ENCODE data around the gene SLC30A10.

SLC30A10 gene

DNA sequence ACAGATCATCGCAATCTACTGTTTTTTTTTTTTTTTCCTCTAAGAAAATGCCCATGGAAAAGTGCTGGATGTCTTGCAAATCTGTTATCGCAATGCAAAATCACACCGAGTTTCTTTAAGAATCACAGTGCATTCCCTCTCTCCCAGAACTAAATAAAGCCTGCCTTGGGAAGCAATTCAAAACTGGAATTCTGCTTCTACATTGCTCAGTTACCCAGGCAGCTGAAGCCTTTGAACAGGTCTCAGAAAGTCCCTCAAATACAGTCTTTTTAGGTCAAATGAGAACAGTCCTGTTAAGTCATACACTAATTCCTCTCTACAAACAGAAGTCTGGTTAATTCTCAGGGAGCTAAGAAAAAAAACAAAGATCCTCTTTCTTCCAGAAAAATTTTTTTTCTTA lies 46.3 kb downstream of the SLC30A10 start:
- no peak overlapping the region for H2BK5ac ChIP-seq (ENCODE audit: low read length)
- no peak overlapping the region for H4K91ac ChIP-seq (ENCODE audit: low read depth, low read length, poor library complexity)
- WGBS, 2 donors (ENCODE audit: extremely low coverage in 2 of 2, insufficient read length in 2 of 2, insufficient replicate concordance in 1 of 2) = no CpG with 5 or more reads among the region's 3 CpGs
- H2BK15ac ChIP-seq (ENCODE audit: low read length) = no peak overlapping the region
- no peak overlapping the region for H2AFZ ChIP-seq (ENCODE audit: low read length)
- no peak overlapping the region for H2AK5ac ChIP-seq (ENCODE audit: low read depth, low read length)
- H3K18ac ChIP-seq (ENCODE audit: low read length) = no peak overlapping the region
- H3K9me3 ChIP-seq (replicated peaks in 1 of 2; ENCODE audit: control insufficient read depth in 2 of 2, insufficient read depth in 1 of 2, low read depth in 1 of 2, low read length in 2 of 2) = no peaks in the 10 kb centered on the region
- H3K9ac ChIP-seq (ENCODE audit: low read depth, low read length, poor library complexity) = no peak overlapping the region
- H3K14ac ChIP-seq (ENCODE audit: low read length) = no peak overlapping the region
- H3K23ac ChIP-seq (ENCODE audit: low read depth, low read length, poor library complexity) = no peak overlapping the region
- no peak overlapping the region for H3K27ac ChIP-seq (replicated peaks; ENCODE audit: low read length)
- no peak for DNase-seq (ENCODE audit: low spot score)
- H3K4me3 ChIP-seq (ENCODE audit: low read length in 2 of 2) = no peak overlapping the region
- no peaks in the 10 kb centered on the region for H3K36me3 ChIP-seq (replicated peaks in 1 of 2; ENCODE audit: control insufficient read depth in 2 of 2, insufficient read depth in 2 of 2, low read length in 2 of 2)
- H2BK120ac ChIP-seq (ENCODE audit: low read depth, low read length) = no peak overlapping the region
- H2BK12ac ChIP-seq (ENCODE audit: low read length) = no peak overlapping the region
- H3K4me1 ChIP-seq (ENCODE audit: control insufficient read depth in 2 of 2, insufficient read depth in 1 of 2, low read depth in 1 of 2, low read length in 2 of 2) = peaks cover 0 to 4% of the 10 kb centered on the region in 2 donors
- H3K27me3 ChIP-seq (ENCODE audit: control insufficient read depth in 3 of 3, insufficient read depth in 3 of 3, low read depth in 1 of 3, low read length in 3 of 3) = no peaks in the 10 kb centered on the region
- H3K4ac ChIP-seq (ENCODE audit: low read length) = no peak overlapping the region
- H3K79me1 ChIP-seq (ENCODE audit: low read depth, low read length) = no peaks in the 10 kb centered on the region
- no peak overlapping the region for H4K8ac ChIP-seq (ENCODE audit: low read depth, low read length)
- no peak overlapping the region for H3K4me2 ChIP-seq (ENCODE audit: insufficient read depth, low read length, poor library complexity, severe bottlenecking)

DNA sequence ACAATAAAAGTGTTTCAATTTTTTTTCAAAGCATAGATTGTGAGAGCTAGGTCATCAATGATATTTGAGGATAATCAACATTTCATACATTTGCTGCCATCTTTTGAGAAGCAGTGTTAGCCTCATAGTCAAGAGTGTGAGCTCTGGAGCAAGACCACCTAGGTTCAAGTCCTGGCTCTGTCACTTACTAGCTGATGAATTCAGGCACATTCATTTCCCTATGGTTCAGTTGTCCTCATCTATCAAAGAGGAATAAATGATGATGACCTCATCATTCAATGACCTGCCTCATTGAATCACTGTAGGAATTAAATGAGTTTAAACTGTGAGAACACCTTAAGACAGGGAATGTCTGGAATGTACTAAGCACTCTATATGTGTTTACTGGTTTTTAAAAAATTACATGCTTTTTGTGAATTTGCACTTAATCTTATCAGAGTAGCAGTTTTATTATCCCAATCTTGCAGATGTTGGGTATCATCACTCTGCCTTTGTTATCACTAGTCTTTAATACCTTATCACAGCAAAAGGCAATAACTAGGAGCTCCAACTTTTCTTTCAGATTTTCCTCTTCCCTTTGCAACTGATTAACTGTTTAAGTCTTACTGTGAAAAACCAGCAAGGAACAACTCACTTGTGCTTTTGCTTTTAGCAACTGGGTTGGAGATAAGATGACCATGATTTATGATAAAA lies 47.4 kb downstream of the SLC30A10 start:
- Histone ChIP-seq H2BK12ac (ENCODE audit: low read length) (no peak overlapping the region), H3K4me1 (ENCODE audit: control insufficient read depth in 2 of 2, insufficient read depth in 1 of 2, low read depth in 1 of 2, low read length in 2 of 2) (peaks cover 0 to 4% of the 10 kb centered on the region in 2 donors), H3K9me3 (replicated peaks in 1 of 2; ENCODE audit: control insufficient read depth in 2 of 2, insufficient read depth in 1 of 2, low read depth in 1 of 2, low read length in 2 of 2) (no peaks in the 10 kb centered on the region), H2AFZ (ENCODE audit: low read length) (no peak overlapping the region), H2BK15ac (ENCODE audit: low read length) (no peak overlapping the region), H3K18ac (ENCODE audit: low read length) (no peak overlapping the region), H3K4me3 (ENCODE audit: low read length in 2 of 2) (no peak overlapping the region), H3K4ac (ENCODE audit: low read length) (no peak overlapping the region), H2BK120ac (ENCODE audit: low read depth, low read length) (no peak overlapping the region), H3K27ac (replicated peaks; ENCODE audit: low read length) (no peak overlapping the region), H3K36me3 (replicated peaks in 1 of 2; ENCODE audit: control insufficient read depth in 2 of 2, insufficient read depth in 2 of 2, low read length in 2 of 2) (no peaks in the 10 kb centered on the region), H3K9ac (ENCODE audit: low read depth, low read length, poor library complexity) (no peak overlapping the region), H3K14ac (ENCODE audit: low read length) (no peak overlapping the region), H3K27me3 (ENCODE audit: control insufficient read depth in 3 of 3, insufficient read depth in 3 of 3, low read depth in 1 of 3, low read length in 3 of 3) (no peaks in the 10 kb centered on the region), H2AK5ac (ENCODE audit: low read depth, low read length) (no peak overlapping the region), H2BK5ac (ENCODE audit: low read length) (no peak overlapping the region), H3K23ac (ENCODE audit: low read depth, low read length, poor library complexity) (no peak overlapping the region), H4K91ac (ENCODE audit: low read depth, low read length, poor library complexity) (no peak overlapping the region), H4K8ac (ENCODE audit: low read depth, low read length) (no peak overlapping the region), H3K4me2 (ENCODE audit: insufficient read depth, low read length, poor library complexity, severe bottlenecking) (no peak overlapping the region), H3K79me1 (ENCODE audit: low read depth, low read length) (no peaks in the 10 kb centered on the region)
- DNase-seq (ENCODE audit: low spot score) = no peak

DNA sequence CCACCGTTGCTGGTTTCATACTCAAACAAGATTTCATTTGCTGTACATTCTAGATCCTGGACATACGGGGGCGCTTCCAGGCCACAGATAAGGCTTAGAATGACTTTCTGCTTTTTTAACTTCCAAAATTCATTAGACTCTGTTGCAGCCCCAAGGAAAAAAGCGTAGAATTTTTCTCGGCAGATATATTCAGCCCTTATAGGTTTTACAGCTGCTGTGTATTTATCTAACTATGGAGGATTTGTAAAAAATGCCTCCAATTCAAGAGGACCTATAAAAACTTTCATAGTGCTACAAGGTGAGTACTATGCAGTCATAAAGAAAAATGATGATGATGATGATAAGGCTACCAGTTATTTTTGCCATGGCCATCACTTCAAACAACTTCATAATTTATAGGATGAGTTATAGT lies 51.6 kb downstream of the SLC30A10 start:
- Histone ChIP-seq H3K79me1 (ENCODE audit: low read depth, low read length) (no peaks in the 10 kb centered on the region), H3K9me3 (replicated peaks in 1 of 2; ENCODE audit: control insufficient read depth in 2 of 2, insufficient read depth in 1 of 2, low read depth in 1 of 2, low read length in 2 of 2) (no peaks in the 10 kb centered on the region), H3K4ac (ENCODE audit: low read length) (no peak overlapping the region), H2AFZ (ENCODE audit: low read length) (no peak overlapping the region), H2BK5ac (ENCODE audit: low read length) (no peak overlapping the region), H3K18ac (ENCODE audit: low read length) (no peak overlapping the region), H2BK15ac (ENCODE audit: low read length) (no peak overlapping the region), H4K8ac (ENCODE audit: low read depth, low read length) (no peak overlapping the region), H3K23ac (ENCODE audit: low read depth, low read length, poor library complexity) (no peak overlapping the region), H3K4me2 (ENCODE audit: insufficient read depth, low read length, poor library complexity, severe bottlenecking) (no peak overlapping the region), H2BK12ac (ENCODE audit: low read length) (no peak overlapping the region), H2BK120ac (ENCODE audit: low read depth, low read length) (no peak overlapping the region), H3K4me3 (ENCODE audit: low read length in 2 of 2) (no peak overlapping the region), H3K9ac (ENCODE audit: low read depth, low read length, poor library complexity) (no peak overlapping the region), H2AK5ac (ENCODE audit: low read depth, low read length) (no peak overlapping the region), H4K91ac (ENCODE audit: low read depth, low read length, poor library complexity) (no peak overlapping the region), H3K4me1 (ENCODE audit: control insufficient read depth in 2 of 2, insufficient read depth in 1 of 2, low read depth in 1 of 2, low read length in 2 of 2) (peaks cover 0 to 5% of the 10 kb centered on the region in 2 donors), H3K36me3 (replicated peaks in 1 of 2; ENCODE audit: control insufficient read depth in 2 of 2, insufficient read depth in 2 of 2, low read length in 2 of 2) (no peaks in the 10 kb centered on the region), H3K27ac (replicated peaks; ENCODE audit: low read length) (no peak overlapping the region), H3K14ac (ENCODE audit: low read length) (no peak overlapping the region), H3K27me3 (ENCODE audit: control insufficient read depth in 3 of 3, insufficient read depth in 3 of 3, low read depth in 1 of 3, low read length in 3 of 3) (no peaks in the 10 kb centered on the region)
- no peak for DNase-seq (ENCODE audit: low spot score)
- WGBS, 2 donors (ENCODE audit: extremely low coverage in 2 of 2, insufficient read length in 2 of 2, insufficient replicate concordance in 1 of 2) = no CpG with 5 or more reads among the region's 5 CpGs

DNA sequence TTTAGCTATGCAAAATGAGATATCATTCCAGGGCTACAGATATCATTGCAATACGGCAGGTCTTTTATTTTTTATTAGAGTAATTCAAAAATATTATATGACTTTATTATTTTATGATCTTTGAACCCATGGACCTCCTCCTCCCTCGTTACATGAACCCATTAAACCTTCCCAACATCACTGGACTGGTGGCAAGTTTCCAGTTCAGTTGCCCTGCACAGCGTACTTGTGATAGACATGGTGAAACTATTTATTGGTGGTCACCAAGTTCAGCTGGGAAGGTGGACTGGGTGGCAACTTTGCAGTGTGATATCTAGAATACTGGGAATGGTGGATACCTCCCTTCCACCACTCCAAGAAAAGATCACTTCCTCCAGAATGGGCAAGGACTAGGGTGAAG lies 52.5 kb downstream of the SLC30A10 start:
- Histone ChIP-seq H3K4ac (ENCODE audit: low read length) (no peak overlapping the region), H4K91ac (ENCODE audit: low read depth, low read length, poor library complexity) (no peak overlapping the region)

More for the DNA sequence above, 52.5 kb downstream of the SLC30A10 start:
- H3K4me1 ChIP-seq (ENCODE audit: control insufficient read depth in 2 of 2, insufficient read depth in 1 of 2, low read depth in 1 of 2, low read length in 2 of 2) = peaks cover 0 to 5% of the 10 kb centered on the region in 2 donors
- H3K9me3 ChIP-seq (replicated peaks in 1 of 2; ENCODE audit: control insufficient read depth in 2 of 2, insufficient read depth in 1 of 2, low read depth in 1 of 2, low read length in 2 of 2) = no peaks in the 10 kb centered on the region
- no peak overlapping the region for H2BK5ac ChIP-seq (ENCODE audit: low read length)
- no peak overlapping the region for H3K27ac ChIP-seq (replicated peaks; ENCODE audit: low read length)
- H2BK120ac ChIP-seq (ENCODE audit: low read depth, low read length) = no peak overlapping the region
- H3K14ac ChIP-seq (ENCODE audit: low read length) = no peak overlapping the region
- H2AFZ ChIP-seq (ENCODE audit: low read length) = no peak overlapping the region
- H3K4me3 ChIP-seq (ENCODE audit: low read length in 2 of 2) = no peak overlapping the region
- no peak overlapping the region for H3K23ac ChIP-seq (ENCODE audit: low read depth, low read length, poor library complexity)
- H3K36me3 ChIP-seq (replicated peaks in 1 of 2; ENCODE audit: control insufficient read depth in 2 of 2, insufficient read depth in 2 of 2, low read length in 2 of 2) = no peaks in the 10 kb centered on the region
- no peaks in the 10 kb centered on the region for H3K79me1 ChIP-seq (ENCODE audit: low read depth, low read length)
- no peak overlapping the region for H3K18ac ChIP-seq (ENCODE audit: low read length)
- DNase-seq (ENCODE audit: low spot score) = no peak
- no peak overlapping the region for H3K9ac ChIP-seq (ENCODE audit: low read depth, low read length, poor library complexity)
- H4K8ac ChIP-seq (ENCODE audit: low read depth, low read length) = no peak overlapping the region
- no peak overlapping the region for H2AK5ac ChIP-seq (ENCODE audit: low read depth, low read length)
- H3K27me3 ChIP-seq (ENCODE audit: control insufficient read depth in 3 of 3, insufficient read depth in 3 of 3, low read depth in 1 of 3, low read length in 3 of 3) = no peaks in the 10 kb centered on the region
- no peak overlapping the region for H2BK12ac ChIP-seq (ENCODE audit: low read length)
- no peak overlapping the region for H2BK15ac ChIP-seq (ENCODE audit: low read length)
- no peak overlapping the region for H3K4me2 ChIP-seq (ENCODE audit: insufficient read depth, low read length, poor library complexity, severe bottlenecking)
- no CpG with 5 or more reads among the region's 3 CpGs for WGBS, 2 donors (ENCODE audit: extremely low coverage in 2 of 2, insufficient read length in 2 of 2, insufficient replicate concordance in 1 of 2)

All from neuronal stem cell (in vitro differentiated cells).